HCT116 (cell line): ENCODE data around the gene OR1J2. TPM values are rescaled to one million over a fixed set of nuclear protein-coding genes. Genes with fewer than 3 reads are reported as not detected.

Experiments
- ATAC-seq: fragments of 200-7000 bp; cut with Tn5 transposase; 2 replicates; pipeline ENCODE4 v1.9.1; 2020; ENCODE audit warnings: mild to moderate bottlenecking, moderate library complexity
- BruUV-seq: library from RNA; stranded (reverse); fragments of 400-500 nt; replicated peaks from 2 replicates; lab custom pipeline; 2021; lab: Mats Ljungman, UMichigan
- CTCF ChIA-PET: fragments of 300-600 bp; sonication (Branson Sonifier 250); formaldehyde crosslinking; loops from one replicate; lab custom pipeline; 2021; ENCODE audit warnings: antibody characterized with exemption; lab: Charles Lee
- POLR2A ChIA-PET: fragments of 300-600, 350-600 bp; sonication (Branson Sonifier 250); formaldehyde crosslinking; loops from one replicate; lab custom pipeline; 2021; ENCODE audit warnings: antibody characterized with exemption; lab: Charles Lee
- RAD21 ChIA-PET, 2 experiments: fragments of 300-600 bp; sonication (Branson Sonifier 250); formaldehyde crosslinking; loops; one replicate each; lab custom pipeline; 2023; ENCODE audit warnings: low total read pairs in 2 of 2; ENCODE audit not compliant: uncharacterized antibody in 2 of 2, unreplicated experiment in 2 of 2, low non-redundant PET in 1 of 2; lab: Charles Lee
- DNase-seq: peaks from one replicate; pipeline ENCODE4 v3.0.0-alpha.2; 2010; ENCODE audit warnings: low read depth, low spot score
- H2AFZ ChIP-seq: fragments of 200-600 bp; shearing (Covaris generic), sonication (generic); 2 replicates; pipeline ENCODE4 v1.6.1; 2017; ENCODE audit warnings: low read depth, mixed run types, mixed read lengths, antibody characterized with exemption, low read length; ENCODE audit not compliant: poor library complexity, severe bottlenecking
- H3K27ac ChIP-seq: 2 replicates; pipeline ENCODE4 v1.5.1; 2012; ENCODE audit warnings: low read depth, low read length
- H3K27me3 ChIP-seq: fragments of 200-600 bp; sonication (generic); 2 replicates; pipeline ENCODE4 v1.6.1; 2016; ENCODE audit warnings: mixed run types, low read length, mixed read lengths; ENCODE audit not compliant: insufficient read depth
- H3K36me3 ChIP-seq, 2 experiments: fragments of 200-500 bp in 1 of 2; fragments of 200-600 bp in 1 of 2; sonication (Bioruptor generic) in 1 of 2; sonication (generic) in 1 of 2; 2 replicates each; pipeline versions ENCODE4 v1.5.1 to v1.6.1; 2014 to 2016; ENCODE audit warnings: low read length in 2 of 2, inconsistent platforms in 1 of 2, mixed read lengths in 1 of 2, mixed run types in 1 of 2; ENCODE audit not compliant: insufficient read depth in 2 of 2, control insufficient read depth in 1 of 2
- H3K4me1 ChIP-seq, 2 experiments: fragments of 200-600 bp in 1 of 2; sonication (generic) in 1 of 2; 2 replicates each; pipeline versions ENCODE4 v1.5.1 to v1.6.1; 2012 to 2017; ENCODE audit warnings: low read length in 2 of 2, inconsistent platforms in 1 of 2, mild to moderate bottlenecking in 1 of 2, mixed read lengths in 1 of 2, mixed run types in 1 of 2, moderate library complexity in 1 of 2; ENCODE audit not compliant: insufficient read depth in 2 of 2, control insufficient read depth in 1 of 2
- H3K4me2 ChIP-seq: fragments of 200-600 bp; sonication (generic); 2 replicates; pipeline ENCODE4 v1.6.1; 2017; ENCODE audit warnings: mixed run types, low read length, mixed read lengths
- H3K4me3 ChIP-seq, 2 experiments: fragments of 200-600 bp in 1 of 2; sonication (generic) in 1 of 2; replicated peaks in 1 of 2; 2 replicates each; pipeline ENCODE4 v1.5.1; 2011 to 2016; ENCODE audit warnings: low read length in 2 of 2, control low read depth in 1 of 2, low read depth in 1 of 2, mild to moderate bottlenecking in 1 of 2, mixed read lengths in 1 of 2, mixed run types in 1 of 2
- H3K79me2 ChIP-seq: fragments of 200-600 bp; sonication (generic); 2 replicates; pipeline ENCODE4 v1.6.1; 2017; ENCODE audit warnings: mild to moderate bottlenecking, mixed run types, low read length, moderate library complexity, mixed read lengths; ENCODE audit not compliant: insufficient read depth
- H3K9ac ChIP-seq: fragments of 200-600 bp; sonication (generic); 2 replicates; pipeline ENCODE4 v1.6.1; 2016; ENCODE audit warnings: low read length, mixed read lengths
- H3K9me2 ChIP-seq: fragments of 200-600 bp; sonication (generic), shearing (Covaris generic); 2 replicates; pipeline ENCODE4 v1.6.1; 2017; ENCODE audit warnings: mixed run types, mild to moderate bottlenecking, moderate library complexity; ENCODE audit not compliant: insufficient read depth
- H3K9me3 ChIP-seq, 2 experiments: fragments of 200-500 bp in 1 of 2; fragments of 200-600 bp in 1 of 2; sonication (Bioruptor generic) in 1 of 2; sonication (generic) in 1 of 2; 2 replicates each; pipeline ENCODE4 v1.6.1; 2014 to 2017; ENCODE audit warnings: low read length in 2 of 2, mixed read lengths in 2 of 2, inconsistent platforms in 1 of 2, low read depth in 1 of 2, mild to moderate bottlenecking in 1 of 2, mixed run types in 1 of 2, moderate library complexity in 1 of 2; ENCODE audit not compliant: control insufficient read depth in 1 of 2, insufficient read depth in 1 of 2
- H4K20me1 ChIP-seq: fragments of 200-600 bp; sonication (generic), shearing (Covaris generic); 2 replicates; pipeline ENCODE4 v1.6.1; 2017; ENCODE audit warnings: mixed run types, mild to moderate bottlenecking, moderate library complexity; ENCODE audit not compliant: insufficient read depth
- CBX3 ChIP-seq: IDR thresholded peaks from 2 replicates; pipeline ENCODE4 v1.6.1; 2012; ENCODE audit warnings: low read depth
- CTCF ChIP-seq, 3 experiments: fragments of 200-600 bp in 1 of 3; sonication (generic) in 1 of 3; IDR thresholded peaks in 2 of 3; conservative IDR thresholded peaks in 1 of 3; 2 replicates each; pipeline ENCODE4 v1.5.1; 2012 to 2017; ENCODE audit warnings: low read depth in 2 of 3, low read length in 2 of 3, antibody characterized with exemption in 1 of 3, borderline replicate concordance in 1 of 3, control low read depth in 1 of 3, mild to moderate bottlenecking in 1 of 3, mixed read lengths in 1 of 3, mixed run types in 1 of 3, moderate library complexity in 1 of 3; ENCODE audit not compliant: insufficient read depth in 1 of 3
- ELF1 ChIP-seq: IDR thresholded peaks from 2 replicates; pipeline ENCODE4 v1.6.1; 2012; ENCODE audit warnings: low read depth, borderline replicate concordance
- EZH2 ChIP-seq: fragments of 200-600 bp; sonication (generic); IDR thresholded peaks from 2 replicates; pipeline ENCODE4 v1.6.1; 2017; ENCODE audit warnings: antibody characterized with exemption, mixed run types
- EZH2phosphoT487 ChIP-seq: fragments of 200-600 bp; IDR thresholded peaks from 2 replicates; pipeline ENCODE4 v1.6.1; 2018; ENCODE audit warnings: antibody characterized with exemption, borderline replicate concordance
- FOSL1 ChIP-seq: IDR thresholded peaks from 2 replicates; pipeline ENCODE4 v1.6.1; 2012; ENCODE audit warnings: low read depth
- POLR2A ChIP-seq: IDR thresholded peaks from 2 replicates; pipeline ENCODE4 v1.7.0; 2011; ENCODE audit warnings: borderline replicate concordance; ENCODE audit not compliant: insufficient read depth, insufficient read length; ENCODE audit errors: extremely low read depth
- RAD21 ChIP-seq: IDR thresholded peaks from 2 replicates; pipeline ENCODE4 v1.6.1; 2012; ENCODE audit warnings: low read depth, mild to moderate bottlenecking
- SRF ChIP-seq: IDR thresholded peaks from 2 replicates; pipeline ENCODE4 v1.6.1; 2012; ENCODE audit warnings: low read depth
- YY1 ChIP-seq: IDR thresholded peaks from 2 replicates; pipeline ENCODE4 v1.6.1; 2011; ENCODE audit warnings: low read length, low read depth, moderate library complexity, mild to moderate bottlenecking; ENCODE audit not compliant: insufficient replicate concordance; ENCODE audit errors: extremely low read depth
- ZBTB33 ChIP-seq: IDR thresholded peaks from 2 replicates; pipeline ENCODE4 v1.6.1; 2011; ENCODE audit warnings: mild to moderate bottlenecking, low read length, moderate library complexity; ENCODE audit not compliant: insufficient replicate concordance; ENCODE audit errors: extremely low read depth
- ZNF274 ChIP-seq: fragments of 200-500 bp; sonication (Bioruptor generic); IDR thresholded peaks from 2 replicates; pipeline ENCODE4 v1.6.1; 2014; ENCODE audit warnings: mild to moderate bottlenecking, low read depth, low read length, inconsistent platforms
- intact Hi-C: fragments of 100-400 bp; cut with micrococcal nuclease; formaldehyde crosslinking; loops from 2 replicates; pipeline ENCODE4 v1.10.0; 2022
- total RNA-seq: library from RNA; stranded (reverse); gene quantifications from one replicate; pipeline ENCODE4 v1.2.1, GENCODE V29; 2021; ENCODE audit not compliant: unreplicated experiment

OR1J2 gene
- total RNA-seq, 1 experiment from 2014 or later = not detected

- ChIA-PET POLR2A (no interaction called here), RAD21 (no interaction called here), CTCF (interaction anchor here (1.7 kb wide), 1 partner anchor 20 kb away, joined by 6 read pairs; no protein-coding TSS in a partner anchor)
- no peaks in the 10 kb centered on the region for H3K79me2 ChIP-seq
- H3K36me3 ChIP-seq = no peaks in the 10 kb centered on the region
- no TSS peak for BruUV-seq
- no peak for TF ChIP-seq ZNF274
- TF ChIP-seq FOSL1 = no peak
- TF ChIP-seq YY1 = no peak
- TF ChIP-seq ELF1 = no peak
- no peak for TF ChIP-seq CBX3
- TF ChIP-seq EZH2 = no peak
- TF ChIP-seq RAD21 = no peak
- no peak for TF ChIP-seq CTCF (IDR thresholded peaks at IDR 0.05 in 2 of 3, conservative IDR thresholded peaks at IDR 0.05 in 1 of 3; ENCODE audit: borderline replicate concordance in 1 of 3, insufficient read depth in 1 of 3, low read depth in 2 of 3, low read length in 2 of 3)
- no peak for TF ChIP-seq SRF
- no peak for TF ChIP-seq EZH2phosphoT487
- TF ChIP-seq POLR2A = no peak
- no peak for TF ChIP-seq ZBTB33
- H3K27ac ChIP-seq = no peak overlapping the region
- no peak overlapping the region for H3K9ac ChIP-seq
- no peaks in the 10 kb centered on the region for H3K9me2 ChIP-seq
- no peak overlapping the region for H3K4me3 ChIP-seq
- peaks cover 62% of the 10 kb centered on the region for H3K27me3 ChIP-seq
- DNase-seq (no peak), ATAC-seq (no peak)
- no peaks in the 10 kb centered on the region for H3K4me1 ChIP-seq
- intact Hi-C loops = no loop called here
- H3K9me3 ChIP-seq = no peaks in the 10 kb centered on the region
- no peak overlapping the region for H2AFZ ChIP-seq
- no peaks in the 10 kb centered on the region for H4K20me1 ChIP-seq
- no peak overlapping the region for H3K4me2 ChIP-seq
Observed at GRCh38 chr9:122518226-122518625, 7.6 kb downstream of the OR1J2 start.
